ENCODE results near the gene TMEM163.
"Not testable (repeated sequence)": the region's sequence is repeated elsewhere in the genome, so short reads cannot be mapped to it uniquely, and the experiment has no call there.

TMEM163 gene

GRCh38 chr2:134572314-134573084 is 146.3 kb downstream of the TMEM163 start:
- CTCF ChIA-PET = no interaction called here
- no peak for DNase-seq (ENCODE audit: extremely low spot score)
- POLR2A ChIA-PET = no interaction called here
- TF ChIP-seq FOXM1 (IDR thresholded peaks at IDR 0.05; ENCODE audit: borderline replicate concordance) = no peak
- no peak for TF ChIP-seq LEF1 (IDR thresholded peaks at IDR 0.05; ENCODE audit: borderline replicate concordance)
- no peak for TF ChIP-seq SP1 (IDR thresholded peaks at IDR 0.05)
- TF ChIP-seq ELF4 (IDR thresholded peaks at IDR 0.05) = no peak
- TF ChIP-seq SUZ12 (IDR thresholded peaks at IDR 0.05) = no peak
- no peak for TF ChIP-seq NFRKB (IDR thresholded peaks at IDR 0.05)
- no peak for TF ChIP-seq CTBP1 (IDR thresholded peaks at IDR 0.05; ENCODE audit: borderline replicate concordance)

GRCh38 chr2:134570676-134571075 is 148.1 kb downstream of the TMEM163 start:
- TF ChIP-seq SP1 (IDR thresholded peaks at IDR 0.05) = no peak
- no peak for TF ChIP-seq ARNT (IDR thresholded peaks at IDR 0.05)
- no peak for TF ChIP-seq HDGF (IDR thresholded peaks at IDR 0.05; ENCODE audit: borderline replicate concordance)
- DNase-seq (ENCODE audit: extremely low spot score) = no peak
- CTCF ChIA-PET = no interaction called here
- POLR2A ChIA-PET = no interaction called here

DNA sequence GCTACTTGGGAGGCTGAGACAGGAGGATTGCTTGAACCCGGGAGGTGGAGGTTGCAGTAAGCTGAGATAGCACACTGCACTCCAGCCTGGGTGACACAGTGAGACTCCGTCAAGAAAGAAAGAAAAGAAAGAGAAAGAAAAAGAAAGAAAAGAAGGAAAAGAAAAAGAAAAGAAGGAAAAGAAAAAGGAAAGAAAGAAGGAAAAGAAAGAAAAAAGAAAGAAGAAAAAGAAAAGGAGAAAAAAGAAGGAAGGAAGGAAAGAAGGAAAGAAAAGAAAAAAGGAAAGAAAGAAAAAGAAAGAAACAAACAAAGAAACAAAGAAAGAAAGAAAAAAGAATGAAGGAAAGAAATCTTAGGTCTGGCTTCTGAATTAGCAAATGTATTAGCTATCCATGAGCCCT is 150.4 kb downstream of the TMEM163 start:
- no peak for TF ChIP-seq ZNF384 (IDR thresholded peaks at IDR 0.05)
- no peak for TF ChIP-seq FOXM1 (IDR thresholded peaks at IDR 0.05; ENCODE audit: borderline replicate concordance)
- no peak for TF ChIP-seq L3MBTL2 (conservative IDR thresholded peaks at IDR 0.05)
- TF ChIP-seq PKNOX1 (IDR thresholded peaks at IDR 0.05) = no peak
- TF ChIP-seq HDGF (IDR thresholded peaks at IDR 0.05; ENCODE audit: borderline replicate concordance) = no peak
- TF ChIP-seq TARDBP (IDR thresholded peaks at IDR 0.05) = no peak
- no peak for TF ChIP-seq FOXK2 (IDR thresholded peaks at IDR 0.05)
- TF ChIP-seq LEF1 (IDR thresholded peaks at IDR 0.05; ENCODE audit: borderline replicate concordance) = no peak
- TF ChIP-seq SUZ12 (IDR thresholded peaks at IDR 0.05) = no peak
- TF ChIP-seq SP1 (IDR thresholded peaks at IDR 0.05) = no peak
- DNase-seq (ENCODE audit: extremely low spot score) = no peak
- ChIA-PET CTCF (no interaction called here), POLR2A (no interaction called here)

- POLR2A ChIA-PET = no interaction called here
- CTCF ChIA-PET = no interaction called here
- no peak for DNase-seq (ENCODE audit: extremely low spot score)
- no peak for TF ChIP-seq NFRKB (IDR thresholded peaks at IDR 0.05)
- no peak for TF ChIP-seq FOXM1 (IDR thresholded peaks at IDR 0.05; ENCODE audit: borderline replicate concordance)
- TF ChIP-seq ARNT (IDR thresholded peaks at IDR 0.05) = no peak
- TF ChIP-seq PKNOX1 (IDR thresholded peaks at IDR 0.05) = no peak
- no peak for TF ChIP-seq SUZ12 (IDR thresholded peaks at IDR 0.05)
- no peak for TF ChIP-seq SP1 (IDR thresholded peaks at IDR 0.05)
- no peak for TF ChIP-seq CTBP1 (IDR thresholded peaks at IDR 0.05; ENCODE audit: borderline replicate concordance)
- no peak for TF ChIP-seq ZNF384 (IDR thresholded peaks at IDR 0.05)
- no peak for TF ChIP-seq HDGF (IDR thresholded peaks at IDR 0.05; ENCODE audit: borderline replicate concordance)
- TF ChIP-seq TARDBP (IDR thresholded peaks at IDR 0.05) = no peak
- no peak for TF ChIP-seq FOXK2 (IDR thresholded peaks at IDR 0.05)
- TF ChIP-seq ELF4 (IDR thresholded peaks at IDR 0.05) = no peak
- no peak for TF ChIP-seq L3MBTL2 (conservative IDR thresholded peaks at IDR 0.05)
- no peak for TF ChIP-seq FOXA1 (IDR thresholded peaks at IDR 0.05)
These were observed 151.1 kb downstream of the TMEM163 start for GRCh38 chr2:134567666-134568065.

DNA sequence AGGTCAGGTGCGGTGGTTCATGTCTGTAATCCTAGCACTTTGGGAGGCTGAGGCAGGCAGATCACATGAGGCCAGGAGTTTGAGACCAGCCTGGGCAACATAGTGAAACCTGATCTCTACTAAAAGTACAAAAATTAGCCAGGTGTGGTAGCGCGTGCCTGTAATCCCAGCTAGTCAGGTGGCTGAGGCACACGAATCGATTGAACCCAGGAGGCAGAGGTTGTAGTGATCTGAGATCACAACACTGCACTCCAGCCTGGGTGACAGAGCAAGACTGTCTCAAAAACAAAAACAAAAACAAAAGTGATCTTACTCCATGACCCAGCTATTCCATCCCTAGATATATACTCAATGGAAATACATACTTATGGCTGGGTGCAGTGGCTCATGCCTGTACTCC is 153.8 kb downstream of the TMEM163 start:
- POLR2A ChIA-PET; DNase-seq (ENCODE audit: extremely low spot score): not testable (repeated sequence)
- CTCF ChIA-PET = interaction anchor here (0.6 kb wide), 2 partner anchors 92 to 176 kb away, joined by 3 read pairs; no protein-coding TSS in a partner anchor

GRCh38 chr2:134564549-134564948 is 154.3 kb downstream of the TMEM163 start:
- ChIA-PET CTCF (interaction anchor here (0.6 to 0.7 kb wide), 3 partner anchors 34 to 177 kb away, joined by 3 to 5 read pairs (median 3); no protein-coding TSS in a partner anchor), POLR2A (no interaction called here)
- no peak for DNase-seq (ENCODE audit: extremely low spot score)
- TF ChIP-seq ZNF384 (IDR thresholded peaks at IDR 0.05) (no peak), PKNOX1 (IDR thresholded peaks at IDR 0.05) (peak; percentile 59; the same call in 1 of the 2 replicates), SP1 (IDR thresholded peaks at IDR 0.05) (no peak), BHLHE40 (IDR thresholded peaks at IDR 0.05; ENCODE audit: borderline replicate concordance) (no peak), LEF1 (IDR thresholded peaks at IDR 0.05; ENCODE audit: borderline replicate concordance) (no peak), L3MBTL2 (conservative IDR thresholded peaks at IDR 0.05) (no peak), HDGF (IDR thresholded peaks at IDR 0.05; ENCODE audit: borderline replicate concordance) (no peak), NFRKB (IDR thresholded peaks at IDR 0.05) (no peak)

- POLR2A ChIA-PET = no interaction called here
- CTCF ChIA-PET = no interaction called here
- DNase-seq (ENCODE audit: extremely low spot score) = no peak
These were observed 160.5 kb downstream of the TMEM163 start for GRCh38 chr2:134558208-134558830.

More at GRCh38 chr2:134558208-134558830, 160.5 kb downstream of the TMEM163 start:
- no peak for TF ChIP-seq FOXA1 (IDR thresholded peaks at IDR 0.05)
- TF ChIP-seq LEF1 (IDR thresholded peaks at IDR 0.05; ENCODE audit: borderline replicate concordance) = no peak
- TF ChIP-seq SUZ12 (IDR thresholded peaks at IDR 0.05) = no peak
- TF ChIP-seq BHLHE40 (IDR thresholded peaks at IDR 0.05; ENCODE audit: borderline replicate concordance) = no peak
- TF ChIP-seq FOXM1 (IDR thresholded peaks at IDR 0.05; ENCODE audit: borderline replicate concordance) = no peak
- TF ChIP-seq SP1 (IDR thresholded peaks at IDR 0.05) = no peak
- no peak for TF ChIP-seq PKNOX1 (IDR thresholded peaks at IDR 0.05)
- TF ChIP-seq TARDBP (IDR thresholded peaks at IDR 0.05) = no peak
- TF ChIP-seq L3MBTL2 (conservative IDR thresholded peaks at IDR 0.05) = no peak
- no peak for TF ChIP-seq HDGF (IDR thresholded peaks at IDR 0.05; ENCODE audit: borderline replicate concordance)
- TF ChIP-seq ARNT (IDR thresholded peaks at IDR 0.05) = no peak
- no peak for TF ChIP-seq ZNF384 (IDR thresholded peaks at IDR 0.05)

Data from HEK293T (cell line).